ENCODE measurements around the gene DCP2.
A peak's percentile ranks its signal among the peaks of the same experiment; 100 is the strongest.

The DCP2 gene

GRCh38 chr5:112968411-112969106 lies 8.0 kb upstream of the DCP2 start:
- H3K9me3 ChIP-seq (ENCODE audit: insufficient read depth, low read depth, low read length): no peaks in the 10 kb centered on the region
- H3K27ac ChIP-seq (ENCODE audit: low read depth, low read length): no peak overlapping the region
- WGBS: 84% methylated on average over 4 of the region's 5 CpGs
- no peaks in the 10 kb centered on the region for H3K27me3 ChIP-seq (ENCODE audit: insufficient read depth, low read length)
- H3K9ac ChIP-seq (ENCODE audit: low read depth, low read length): peak overlapping the region; percentile 7; the same call in 1 of the 2 replicates
- H3K4me1 ChIP-seq (ENCODE audit: insufficient read depth, low read length): peaks cover 11% of the 10 kb centered on the region
- H3K4me3 ChIP-seq (ENCODE audit: low read length): no peak overlapping the region
- H3K36me3 ChIP-seq (ENCODE audit: insufficient read depth, low read length): no peaks in the 10 kb centered on the region

- Histone ChIP-seq H3K9me3 (ENCODE audit: insufficient read depth, low read depth, low read length) (no peaks in the 10 kb centered on the region), H3K4me1 (ENCODE audit: insufficient read depth, low read length) (peaks cover 16% of the 10 kb centered on the region), H3K4me3 (ENCODE audit: low read length) (no peak overlapping the region), H3K36me3 (ENCODE audit: insufficient read depth, low read length) (no peaks in the 10 kb centered on the region), H3K9ac (ENCODE audit: low read depth, low read length) (no peak overlapping the region), H3K27ac (ENCODE audit: low read depth, low read length) (no peak overlapping the region), H3K27me3 (ENCODE audit: insufficient read depth, low read length) (no peaks in the 10 kb centered on the region)
- WGBS: 95% methylated on average over 3 of the region's 4 CpGs
Observed at GRCh38 chr5:112971276-112971675, 5.3 kb upstream of the DCP2 start.

- Histone ChIP-seq H3K4me3 (ENCODE audit: low read length) (no peak overlapping the region), H3K4me1 (ENCODE audit: insufficient read depth, low read length) (peaks cover 16% of the 10 kb centered on the region), H3K9me3 (ENCODE audit: insufficient read depth, low read depth, low read length) (no peaks in the 10 kb centered on the region), H3K36me3 (ENCODE audit: insufficient read depth, low read length) (no peaks in the 10 kb centered on the region), H3K9ac (ENCODE audit: low read depth, low read length) (no peak overlapping the region), H3K27ac (ENCODE audit: low read depth, low read length) (no peak overlapping the region), H3K27me3 (ENCODE audit: insufficient read depth, low read length) (no peaks in the 10 kb centered on the region)
- 100% methylated on average over 1 of the region's 1 CpG for WGBS
Observed at GRCh38 chr5:112973036-112973435, 3.6 kb upstream of the DCP2 start.

GRCh38 chr5:112973904-112974303 lies 2.7 kb upstream of the DCP2 start:
- Histone ChIP-seq H3K9me3 (ENCODE audit: insufficient read depth, low read depth, low read length) (no peaks in the 10 kb centered on the region), H3K4me1 (ENCODE audit: insufficient read depth, low read length) (peaks cover 19% of the 10 kb centered on the region), H3K27me3 (ENCODE audit: insufficient read depth, low read length) (no peaks in the 10 kb centered on the region), H3K36me3 (ENCODE audit: insufficient read depth, low read length) (no peaks in the 10 kb centered on the region), H3K4me3 (ENCODE audit: low read length) (no peak overlapping the region), H3K9ac (ENCODE audit: low read depth, low read length) (no peak overlapping the region), H3K27ac (ENCODE audit: low read depth, low read length) (no peak overlapping the region)
- WGBS: 86% methylated on average over 1 of the region's 1 CpG

GRCh38 chr5:112974901-112975300 lies 1.7 kb upstream of the DCP2 start:
- WGBS: 89% methylated on average over 1 of the region's 1 CpG
- Histone ChIP-seq H3K27ac (ENCODE audit: low read depth, low read length) (no peak overlapping the region), H3K4me3 (ENCODE audit: low read length) (no peak overlapping the region), H3K9ac (ENCODE audit: low read depth, low read length) (no peak overlapping the region), H3K4me1 (ENCODE audit: insufficient read depth, low read length) (peaks cover 23% of the 10 kb centered on the region), H3K9me3 (ENCODE audit: insufficient read depth, low read depth, low read length) (no peaks in the 10 kb centered on the region), H3K27me3 (ENCODE audit: insufficient read depth, low read length) (no peaks in the 10 kb centered on the region), H3K36me3 (ENCODE audit: insufficient read depth, low read length) (no peaks in the 10 kb centered on the region)

GRCh38 chr5:112975721-112976431 lies 722 bp upstream of the DCP2 start:
- H3K27ac ChIP-seq (ENCODE audit: low read depth, low read length): peak overlapping the region; percentile 66
- H3K4me1 ChIP-seq (ENCODE audit: insufficient read depth, low read length): peaks cover 26% of the 10 kb centered on the region
- no peaks in the 10 kb centered on the region for H3K9me3 ChIP-seq (ENCODE audit: insufficient read depth, low read depth, low read length)
- H3K9ac ChIP-seq (ENCODE audit: low read depth, low read length): peak overlapping the region; percentile 72
- no peaks in the 10 kb centered on the region for H3K27me3 ChIP-seq (ENCODE audit: insufficient read depth, low read length)
- H3K4me3 ChIP-seq (ENCODE audit: low read length): peak overlapping the region; percentile 85
- WGBS: 37% methylated on average over 11 of the region's 11 CpGs
- peaks cover under 1% of the 10 kb centered on the region; the same call in 1 of the 2 replicates for H3K36me3 ChIP-seq (ENCODE audit: insufficient read depth, low read length)

GRCh38 chr5:112977440-112977861 lies 853 bp downstream of the DCP2 start:
- Histone ChIP-seq H3K4me1 (ENCODE audit: insufficient read depth, low read length) (peaks cover 31% of the 10 kb centered on the region), H3K27me3 (ENCODE audit: insufficient read depth, low read length) (no peaks in the 10 kb centered on the region), H3K9me3 (ENCODE audit: insufficient read depth, low read depth, low read length) (no peaks in the 10 kb centered on the region), H3K4me3 (ENCODE audit: low read length) (peak overlapping the region; percentile 85), H3K27ac (ENCODE audit: low read depth, low read length) (peak overlapping the region; percentile 91), H3K9ac (ENCODE audit: low read depth, low read length) (peak overlapping the region; percentile 85), H3K36me3 (ENCODE audit: insufficient read depth, low read length) (peaks cover 8% of the 10 kb centered on the region)
- WGBS: 2% methylated on average over 13 of the region's 16 CpGs

GRCh38 chr5:112978836-112979235 lies 2.2 kb downstream of the DCP2 start:
- H3K4me1 ChIP-seq (ENCODE audit: insufficient read depth, low read length): peaks cover 43% of the 10 kb centered on the region
- WGBS: 40% methylated on average over 1 of the region's 2 CpGs
- H3K9ac ChIP-seq (ENCODE audit: low read depth, low read length): no peak overlapping the region
- no peaks in the 10 kb centered on the region for H3K27me3 ChIP-seq (ENCODE audit: insufficient read depth, low read length)
- peaks cover 8% of the 10 kb centered on the region for H3K36me3 ChIP-seq (ENCODE audit: insufficient read depth, low read length)
- H3K27ac ChIP-seq (ENCODE audit: low read depth, low read length): no peak overlapping the region
- peak overlapping the region; percentile 85 for H3K4me3 ChIP-seq (ENCODE audit: low read length)
- no peaks in the 10 kb centered on the region for H3K9me3 ChIP-seq (ENCODE audit: insufficient read depth, low read depth, low read length)

GRCh38 chr5:112979723-112980122 lies 3.1 kb downstream of the DCP2 start:
- WGBS: 87% methylated on average over 3 of the region's 3 CpGs
- Histone ChIP-seq H3K27ac (ENCODE audit: low read depth, low read length) (no peak overlapping the region), H3K27me3 (ENCODE audit: insufficient read depth, low read length) (no peaks in the 10 kb centered on the region), H3K4me1 (ENCODE audit: insufficient read depth, low read length) (peaks cover 50% of the 10 kb centered on the region), H3K9me3 (ENCODE audit: insufficient read depth, low read depth, low read length) (no peaks in the 10 kb centered on the region), H3K36me3 (ENCODE audit: insufficient read depth, low read length) (peaks cover 8% of the 10 kb centered on the region), H3K4me3 (ENCODE audit: low read length) (peak overlapping the region; percentile 85), H3K9ac (ENCODE audit: low read depth, low read length) (no peak overlapping the region)

GRCh38 chr5:112983363-112983762 lies 6.8 kb downstream of the DCP2 start:
- WGBS: 86% methylated on average over 2 of the region's 2 CpGs
- Histone ChIP-seq H3K4me3 (ENCODE audit: low read length) (no peak overlapping the region), H3K27ac (ENCODE audit: low read depth, low read length) (no peak overlapping the region), H3K9me3 (ENCODE audit: insufficient read depth, low read depth, low read length) (no peaks in the 10 kb centered on the region), H3K4me1 (ENCODE audit: insufficient read depth, low read length) (peaks cover 49% of the 10 kb centered on the region), H3K27me3 (ENCODE audit: insufficient read depth, low read length) (no peaks in the 10 kb centered on the region), H3K36me3 (ENCODE audit: insufficient read depth, low read length) (peaks cover 29% of the 10 kb centered on the region), H3K9ac (ENCODE audit: low read depth, low read length) (no peak overlapping the region)

GRCh38 chr5:112986224-112986623 lies 9.6 kb downstream of the DCP2 start:
- Histone ChIP-seq H3K36me3 (ENCODE audit: insufficient read depth, low read length) (peaks cover 45% of the 10 kb centered on the region), H3K9ac (ENCODE audit: low read depth, low read length) (no peak overlapping the region), H3K27me3 (ENCODE audit: insufficient read depth, low read length) (no peaks in the 10 kb centered on the region), H3K4me3 (ENCODE audit: low read length) (no peak overlapping the region), H3K27ac (ENCODE audit: low read depth, low read length) (no peak overlapping the region), H3K4me1 (ENCODE audit: insufficient read depth, low read length) (peaks cover 30% of the 10 kb centered on the region), H3K9me3 (ENCODE audit: insufficient read depth, low read depth, low read length) (no peaks in the 10 kb centered on the region)
- WGBS: 95% methylated on average over 4 of the region's 4 CpGs

Data from HUES64 (cell line).